ENCODE data around the gene SRPK3.

The SRPK3 gene

GRCh38 chrX:153789654-153790053, 8.8 kb downstream of the SRPK3 start:
- no peak for DNase-seq

- DNase-seq = no peak
Measured at GRCh38 chrX:153791104-153791852, 10.4 kb downstream of the SRPK3 start.

GRCh38 chrX:153792368-153792767, 11.5 kb downstream of the SRPK3 start:
- DNase-seq = no peak

- no peak for DNase-seq
Measured at GRCh38 chrX:153793291-153793690, 12.4 kb downstream of the SRPK3 start.

- peak; percentile 84 for DNase-seq
Measured at GRCh38 chrX:153794018-153794896, 13.4 kb downstream of the SRPK3 start, which contains the start of the genes IDH3G and SSR4. Gene IDH3G, minus strand, starts transcription at chrX:153794375. Its CDS starts 49 bp downstream, at chrX:153794326. Gene SSR4, plus strand, starts transcription at chrX:153794668. Its CDS starts 20 bp downstream, at chrX:153794688.

- peak in 1 of 2 donors; percentile 9 for DNase-seq
Measured at GRCh38 chrX:153794897-153795816, 14.3 kb downstream of the SRPK3 start.

GRCh38 chrX:153797415-153798015, 16.7 kb downstream of the SRPK3 start:
- DNase-seq = no peak

- DNase-seq = no peak
Measured at GRCh38 chrX:153799326-153799725, 18.5 kb downstream of the SRPK3 start.

GRCh38 chrX:153800177-153800722, 19.4 kb downstream of the SRPK3 start:
- DNase-seq = no peak

GRCh38 chrX:153800746-153801145, 19.9 kb downstream of the SRPK3 start:
- DNase-seq = no peak

- DNase-seq = no peak
Measured at GRCh38 chrX:153801669-153802068, 20.8 kb downstream of the SRPK3 start.

- DNase-seq = no peak
Measured at GRCh38 chrX:153802513-153803045, 21.7 kb downstream of the SRPK3 start.

- no peak for DNase-seq
Measured at GRCh38 chrX:153803211-153804099, 22.6 kb downstream of the SRPK3 start.

- no peak for DNase-seq
Measured at GRCh38 chrX:153804100-153804595, 23.3 kb downstream of the SRPK3 start.

GRCh38 chrX:153804621-153805020, 23.8 kb downstream of the SRPK3 start:
- no peak for DNase-seq

- DNase-seq = no peak
Measured at GRCh38 chrX:153805436-153805835, 24.6 kb downstream of the SRPK3 start.

GRCh38 chrX:153806999-153807575, 26.2 kb downstream of the SRPK3 start:
- DNase-seq = no peak

GRCh38 chrX:153807976-153808375, 27.1 kb downstream of the SRPK3 start:
- no peak for DNase-seq

GRCh38 chrX:153812220-153812619, 31.4 kb downstream of the SRPK3 start:
- DNase-seq = no peak

GRCh38 chrX:153813161-153813560, 32.3 kb downstream of the SRPK3 start:
- no peak for DNase-seq
